ENCODE data around the gene SPATS2L. TPM values are rescaled to one million over a fixed set of nuclear protein-coding genes. Genes with fewer than 3 reads are reported as not detected.

Gene SPATS2L
- total RNA-seq, 4 donors from 2014 or later = 68.1 to 115 (median 94.9) TPM

DNA sequence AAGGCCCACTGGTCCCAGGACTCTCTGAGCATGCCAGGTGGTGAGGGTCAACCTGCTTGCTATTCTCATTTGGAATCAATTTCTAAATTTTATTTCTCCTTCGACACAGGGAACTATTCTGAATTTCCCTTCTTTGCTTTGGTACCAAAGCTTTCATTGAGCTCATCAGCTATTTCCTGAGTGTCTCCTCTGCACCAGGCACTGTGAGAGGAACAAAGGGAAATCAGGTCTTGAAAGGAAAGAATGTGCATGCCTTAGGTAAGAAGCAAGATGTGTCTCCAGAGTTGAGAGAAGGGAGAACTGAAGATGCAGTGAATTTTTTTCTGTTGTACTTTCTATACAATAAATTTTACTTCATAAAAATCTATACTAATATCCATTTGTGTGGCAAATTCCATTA, 17.9 kb downstream of the SPATS2L start:
- DNase-seq (ENCODE audit: low spot score) (no peak), ATAC-seq (ENCODE audit: low FRiP score) (no peak)
- TF ChIP-seq, protein P1, sequence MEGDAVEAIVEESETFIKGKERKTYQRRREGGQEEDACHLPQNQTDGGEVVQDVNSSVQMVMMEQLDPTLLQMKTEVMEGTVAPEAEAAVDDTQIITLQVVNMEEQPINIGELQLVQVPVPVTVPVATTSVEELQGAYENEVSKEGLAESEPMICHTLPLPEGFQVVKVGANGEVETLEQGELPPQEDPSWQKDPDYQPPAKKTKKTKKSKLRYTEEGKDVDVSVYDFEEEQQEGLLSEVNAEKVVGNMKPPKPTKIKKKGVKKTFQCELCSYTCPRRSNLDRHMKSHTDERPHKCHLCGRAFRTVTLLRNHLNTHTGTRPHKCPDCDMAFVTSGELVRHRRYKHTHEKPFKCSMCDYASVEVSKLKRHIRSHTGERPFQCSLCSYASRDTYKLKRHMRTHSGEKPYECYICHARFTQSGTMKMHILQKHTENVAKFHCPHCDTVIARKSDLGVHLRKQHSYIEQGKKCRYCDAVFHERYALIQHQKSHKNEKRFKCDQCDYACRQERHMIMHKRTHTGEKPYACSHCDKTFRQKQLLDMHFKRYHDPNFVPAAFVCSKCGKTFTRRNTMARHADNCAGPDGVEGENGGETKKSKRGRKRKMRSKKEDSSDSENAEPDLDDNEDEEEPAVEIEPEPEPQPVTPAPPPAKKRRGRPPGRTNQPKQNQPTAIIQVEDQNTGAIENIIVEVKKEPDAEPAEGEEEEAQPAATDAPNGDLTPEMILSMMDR (IDR thresholded peaks at IDR 0.05) = no peak

DNA sequence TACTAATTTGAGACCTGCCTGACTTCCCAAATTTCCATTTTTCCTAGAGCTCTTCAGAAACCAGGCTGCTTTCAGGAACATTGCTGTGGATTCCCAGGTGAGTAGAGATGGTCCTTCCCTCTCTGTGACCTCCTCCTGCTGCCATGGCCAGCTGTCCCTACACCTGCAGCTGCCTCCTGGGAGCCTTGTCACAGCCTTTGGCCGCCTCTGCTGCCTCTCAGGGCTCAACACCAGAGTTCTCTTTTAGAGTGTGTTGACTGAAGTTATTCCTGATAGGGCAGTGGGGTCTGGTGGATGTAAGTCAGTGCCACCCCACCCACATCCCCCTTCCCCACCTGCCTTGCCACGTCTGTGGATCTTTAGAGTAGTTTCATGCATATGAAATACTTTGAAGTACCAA, 22.9 kb downstream of the SPATS2L start:
- ATAC-seq (ENCODE audit: low FRiP score) (no peak), DNase-seq (ENCODE audit: low spot score) (no peak)
- TF ChIP-seq, protein P1 (IDR thresholded peaks at IDR 0.05) = no peak

DNA sequence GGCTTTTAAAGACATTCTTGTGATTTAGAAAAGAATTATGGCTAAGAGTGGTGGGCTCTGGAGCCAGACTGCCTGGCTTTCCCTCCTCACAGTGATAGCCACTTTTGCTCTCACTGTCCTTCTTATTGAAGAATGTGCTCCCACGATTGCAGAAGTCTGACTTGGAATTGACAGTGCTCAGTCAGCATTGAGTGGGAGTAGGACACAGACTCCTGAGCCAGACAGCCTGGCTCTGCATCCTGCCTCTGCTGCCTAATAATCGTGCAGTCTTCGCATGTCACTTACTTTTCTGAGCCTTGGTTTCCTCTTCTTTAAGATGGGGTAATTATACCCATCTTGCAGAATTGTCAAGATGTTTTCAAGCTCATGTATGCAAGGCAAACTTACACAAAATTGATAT, 23.3 kb downstream of the SPATS2L start:
- ATAC-seq (ENCODE audit: low FRiP score) (no peak), DNase-seq (ENCODE audit: low spot score) (no peak)
- TF ChIP-seq, protein P1 (IDR thresholded peaks at IDR 0.05) = no peak

DNA sequence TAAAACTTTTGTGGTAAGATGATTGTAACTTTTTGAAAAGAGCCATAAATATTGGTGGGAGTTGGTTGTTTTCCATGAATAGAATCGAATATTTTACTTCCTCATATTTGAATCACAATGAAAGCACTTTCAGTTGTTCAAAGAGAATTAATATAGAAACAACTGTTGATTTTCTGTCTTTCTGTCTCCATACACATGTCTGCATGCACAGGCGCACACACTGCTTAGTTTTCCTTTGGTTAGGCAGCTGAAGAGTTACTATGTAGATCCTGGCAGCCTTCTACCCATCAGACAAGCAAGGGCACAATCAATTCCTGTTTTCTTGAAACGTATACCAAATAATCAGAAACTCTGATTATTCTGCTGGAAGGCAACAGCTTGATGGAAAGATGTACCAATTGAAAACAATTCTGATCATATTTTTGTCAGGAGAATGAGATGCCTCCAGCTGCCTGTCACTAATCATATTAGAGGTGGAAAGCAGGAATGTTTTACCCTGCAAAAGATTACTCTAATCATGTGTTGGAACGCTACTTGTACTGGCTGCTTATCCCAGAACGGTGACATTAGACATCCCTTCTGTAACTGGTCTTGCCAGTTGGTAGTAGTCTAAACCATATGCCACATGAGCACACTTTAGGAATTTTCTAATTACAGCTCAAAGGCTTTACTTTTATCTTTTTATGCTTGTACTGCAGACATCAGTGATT, 24.0 kb downstream of the SPATS2L start:
- DNase-seq (ENCODE audit: low spot score) = no peak
- TF ChIP-seq, protein P1 (IDR thresholded peaks at IDR 0.05) = no peak
- no peak for ATAC-seq (ENCODE audit: low FRiP score)

DNA sequence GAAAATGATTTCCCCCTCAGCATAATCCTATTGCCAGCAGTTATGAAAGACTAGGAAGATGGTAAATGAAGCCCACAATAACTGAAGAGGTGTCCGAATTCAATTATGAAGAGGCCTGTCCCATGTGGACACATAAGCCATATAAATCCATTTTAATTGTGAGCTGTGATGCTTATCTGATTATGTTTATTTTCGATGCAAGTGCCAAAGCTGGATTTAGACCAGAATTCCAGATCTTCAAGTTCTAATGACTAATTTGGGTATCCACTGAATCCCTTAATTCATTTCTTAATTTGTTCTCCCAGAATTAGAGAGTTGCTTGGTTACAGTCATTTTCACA, 24.5 kb downstream of the SPATS2L start:
- no peak for DNase-seq (ENCODE audit: low spot score)
- no peak for ATAC-seq (ENCODE audit: low FRiP score)
- TF ChIP-seq, protein P1 (IDR thresholded peaks at IDR 0.05) = no peak

DNA sequence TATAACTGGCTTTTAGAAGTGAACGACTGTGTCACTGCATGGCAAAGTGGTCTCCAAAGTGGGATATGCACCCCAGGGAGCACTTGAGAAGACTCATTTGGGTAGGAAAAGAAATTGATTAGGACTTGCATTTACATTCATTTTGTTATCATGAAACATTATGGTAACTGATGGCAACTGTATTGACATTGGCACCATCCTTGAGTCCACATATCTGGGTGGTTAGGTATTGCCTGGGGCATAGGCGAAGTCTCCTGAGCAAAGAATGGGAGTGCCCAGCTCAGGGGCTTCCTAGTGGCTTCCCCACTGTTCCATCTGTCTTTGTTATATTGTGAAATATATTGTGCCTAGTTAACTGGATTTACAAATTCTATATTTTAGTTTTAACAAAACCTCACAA, 29.2 kb downstream of the SPATS2L start:
- no peak for ATAC-seq (ENCODE audit: low FRiP score)

More for the DNA sequence above, 29.2 kb downstream of the SPATS2L start:
- DNase-seq (ENCODE audit: low spot score) = no peak
- TF ChIP-seq, protein P1 (IDR thresholded peaks at IDR 0.05) = no peak
